ENCODE results near the gene HEMGN.

- no peak for TF ChIP-seq CTCF (conservative IDR thresholded peaks at IDR 0.05 in 1 of 2, IDR thresholded peaks at IDR 0.05 in 1 of 2; ENCODE audit: extremely low read depth in 1 of 2, insufficient read depth in 1 of 2, low read depth in 1 of 2, low read length in 2 of 2)
- TF ChIP-seq EZH2 (IDR thresholded peaks at IDR 0.05; ENCODE audit: borderline replicate concordance, low read length), result no peak
Observed at GRCh38 chr9:97925497-97926334, 12.3 kb downstream of the HEMGN start.

All from mammary epithelial cell (primary cell).